HepG2 (cell line): ENCODE measurements around the gene ACP1. TPM values are rescaled to one million over a fixed set of nuclear protein-coding genes. Genes with fewer than 3 reads are reported as not detected.

Experiments used
- ATAC-seq: fragments of 200-7000 bp; cut with Tn5 transposase; 3 replicates; pipeline ENCODE4 v1.9.1; 2020; ENCODE audit warnings: mild to moderate bottlenecking, moderate library complexity
- BruUV-seq: library from RNA; stranded (reverse); fragments of 400-500 nt; replicated peaks from 2 replicates; lab custom pipeline; 2021; lab: Mats Ljungman, UMichigan
- CTCF ChIA-PET: fragments of 300-600 bp; formaldehyde crosslinking; extraction: SDS; loops from one replicate; lab custom pipeline; 2021; ENCODE audit warnings: low total read pairs, inconsistent platforms, low intra/inter-chr PET ratio; lab: Yijun Ruan, JAX
- POLR2A ChIA-PET: fragments of 350-600 bp; sonication (Branson Sonifier 250); formaldehyde crosslinking; loops from one replicate; lab custom pipeline; 2020; ENCODE audit warnings: antibody characterized with exemption, inconsistent platforms; lab: Yijun Ruan, JAX
- DNase-seq: peaks from one replicate; pipeline ENCODE4 v3.0.0-alpha.2; 2015; ENCODE audit warnings: low spot score
- FAIRE-seq: peaks from 3 replicates; lab custom pipeline; 2011; peaks lifted over from hg19 to GRCh38; lab: Jason Lieb, UNC
- H2AFZ ChIP-seq: one replicate; pipeline ENCODE4 v1.6.1; 2011; ENCODE audit warnings: low read length, inconsistent platforms
- H3K27ac ChIP-seq: fragments of 300-600 bp; 3 replicates; pipeline ENCODE4 v1.8.0; 2011; ENCODE audit warnings: mixed run types, mild to moderate bottlenecking, mixed read lengths, low read length, inconsistent platforms; ENCODE audit not compliant: insufficient read depth; ENCODE audit errors: extremely low read length
- H3K27me3 ChIP-seq, 2 experiments: fragments of 200-600 bp in 1 of 2; 2 replicates in 1 of 2; 3 replicates in 1 of 2; pipeline versions ENCODE4 v1.6.0 to v1.8.0; 2011; ENCODE audit warnings: low read length in 2 of 2, mild to moderate bottlenecking in 2 of 2, moderate library complexity in 2 of 2, inconsistent platforms in 1 of 2; ENCODE audit not compliant: insufficient read depth in 2 of 2, control insufficient read depth in 1 of 2
- H3K36me3 ChIP-seq, 2 experiments: fragments of 200-600 bp in 1 of 2; replicated peaks in 1 of 2; 2 replicates in 1 of 2; 3 replicates in 1 of 2; pipeline versions ENCODE4 v1.5.1 to v1.8.0; 2011; ENCODE audit warnings: low read length in 2 of 2, inconsistent platforms in 1 of 2; ENCODE audit not compliant: insufficient read depth in 2 of 2, control insufficient read depth in 1 of 2
- H3K4me1 ChIP-seq: 2 replicates; pipeline ENCODE4 v1.5.1; 2012; ENCODE audit warnings: low read length, inconsistent platforms; ENCODE audit not compliant: insufficient read depth
- H3K4me2 ChIP-seq: 2 replicates; pipeline ENCODE4 v1.6.0; 2011; ENCODE audit warnings: low read depth, low read length, inconsistent platforms
- H3K4me3 ChIP-seq, 3 experiments: fragments of 200-600 bp in 1 of 3; sonication (generic), shearing (Covaris generic) in 1 of 3; replicated peaks in 1 of 3; 2 replicates each; pipeline ENCODE4 v1.5.1; 2011 to 2016; ENCODE audit warnings: low read length in 3 of 3, inconsistent platforms in 2 of 3, low read depth in 2 of 3, mild to moderate bottlenecking in 2 of 3, control low read depth in 1 of 3, mixed read lengths in 1 of 3; ENCODE audit not compliant: insufficient read depth in 1 of 3
- H3K79me2 ChIP-seq: one replicate; pipeline ENCODE4 v1.6.1; 2011; ENCODE audit warnings: low read length, inconsistent platforms; ENCODE audit not compliant: insufficient read depth
- H3K9ac ChIP-seq: 2 replicates; pipeline ENCODE4 v1.6.0; 2011; ENCODE audit warnings: mild to moderate bottlenecking, low read depth, low read length, inconsistent platforms; ENCODE audit not compliant: insufficient read depth
- H3K9me3 ChIP-seq: 2 replicates; pipeline ENCODE4 v1.5.1; 2012; ENCODE audit warnings: mild to moderate bottlenecking, low read length
- H4K20me1 ChIP-seq: 2 replicates; pipeline ENCODE4 v1.6.0; 2011; ENCODE audit warnings: inconsistent platforms, mild to moderate bottlenecking, low read length, moderate library complexity; ENCODE audit not compliant: insufficient read depth
- EZH2 ChIP-seq: conservative IDR thresholded peaks from 2 replicates; pipeline ENCODE4 v1.6.1; 2012; ENCODE audit warnings: mild to moderate bottlenecking, low read depth, low read length, moderate library complexity
- GABPB1 ChIP-seq: IDR thresholded peaks from 2 replicates; pipeline ENCODE4 v1.6.1; 2016; ENCODE audit warnings: mild to moderate bottlenecking, missing genetic modification reagents, moderate library complexity, missing compliant biosample characterization
- MXD4 ChIP-seq: IDR thresholded peaks from 2 replicates; pipeline ENCODE4 v1.6.1; 2016; ENCODE audit warnings: mild to moderate bottlenecking, missing biosample characterization, missing genetic modification reagents
- STAG1 ChIP-seq: sonication (generic); formaldehyde crosslinking; IDR thresholded peaks from 2 replicates; pipeline ENCODE4 v1.4.0; 2020; ENCODE audit warnings: missing genetic modification reagents
- THAP11 ChIP-seq: IDR thresholded peaks from 2 replicates; pipeline ENCODE4 v1.6.1; 2016; ENCODE audit warnings: missing biosample characterization, missing genetic modification reagents
- ZNF20 ChIP-seq: sonication (generic); formaldehyde crosslinking; IDR thresholded peaks from 2 replicates; pipeline ENCODE4 v1.4.0; 2020; ENCODE audit warnings: mild to moderate bottlenecking, moderate library complexity, missing genetic modification reagents
- ZNF343 ChIP-seq: sonication (generic); formaldehyde crosslinking; IDR thresholded peaks from 2 replicates; pipeline ENCODE4 v1.4.0; 2020; ENCODE audit warnings: mild to moderate bottlenecking, missing genetic modification reagents
- ZSCAN25 ChIP-seq: sonication (generic); formaldehyde crosslinking; IDR thresholded peaks from 2 replicates; pipeline ENCODE4 v1.8.0; 2022; ENCODE audit warnings: mild to moderate bottlenecking, missing genetic modification reagents
- WGBS: methylation state at CpG from one replicate; pipeline ENCODE4 v1.1.6; 2017; ENCODE audit warnings: low lambda C conversion rate; 5-methylcytosine and 5-hydroxymethylcytosine counted together
- in situ Hi-C: cut with HindIII; loops from 2 replicates; pipeline ENCODE4 v1.10.0; 2017; ENCODE audit warnings: low pct_unique_long_range_greater_than_20kb; ENCODE audit not compliant: extremely low pct_ligation_motif_present
- intact Hi-C: fragments of 100-400 bp; cut with micrococcal nuclease; formaldehyde crosslinking; loops from one replicate; pipeline ENCODE4 v1.10.0; 2022; ENCODE audit not compliant: unreplicated experiment
- polyA plus RNA-seq, 8 experiments: library from polyadenylated mRNA; depleted of rRNA in 3 of 8; stranded (reverse) in 7 of 8; unstranded in 1 of 8; fragments of >200 nt; fragmentation: Illumina TruSeq in 4 of 8; extraction: Trizol in 4 of 8; gene quantifications; 2 replicates each; pipeline versions ENCODE4 v1.2.1 to v1.2.3, GENCODE V29; 2011 to 2016; ENCODE audit warnings: low read depth in 4 of 8, missing spikeins in 1 of 8, mixed read lengths in 1 of 8; ENCODE audit not compliant: insufficient read depth in 1 of 8
- total RNA-seq, 5 experiments: library from RNA; depleted of rRNA; stranded (reverse); fragments of >200 nt; fragmentation: Illumina TruSeq; extraction: Trizol; gene quantifications; 2 replicates each; pipeline ENCODE4 v1.2.3, GENCODE V29; 2016; ENCODE audit warnings: low read depth in 1 of 5
- TF ChIP-seq, protein P1 (sequence below): sonication (generic); formaldehyde crosslinking; IDR thresholded peaks from 2 replicates; pipeline ENCODE4 v1.5.1; 2020; ENCODE audit warnings: mild to moderate bottlenecking, missing genetic modification reagents
- TF ChIP-seq, protein P2 (sequence below): sonication (generic); formaldehyde crosslinking; IDR thresholded peaks from 2 replicates; pipeline ENCODE4 v1.8.0; 2022; ENCODE audit warnings: mild to moderate bottlenecking, missing genetic modification reagents, borderline replicate concordance
- TF ChIP-seq, protein P3 (sequence below): IDR thresholded peaks from 2 replicates; pipeline ENCODE4 v1.6.1; 2018; ENCODE audit warnings: missing genetic modification reagents
- TF ChIP-seq, protein P4 (sequence below): sonication (generic); IDR thresholded peaks from 2 replicates; pipeline ENCODE4 v1.6.1; 2016; ENCODE audit warnings: low read depth, borderline replicate concordance

The ACP1 gene
- total and polyA plus RNA-seq, 2 of the 13 experiments (the other 11 are each of a cell fraction or from before 2014, with no cell fraction given) = 246 to 348 TPM

DNA sequence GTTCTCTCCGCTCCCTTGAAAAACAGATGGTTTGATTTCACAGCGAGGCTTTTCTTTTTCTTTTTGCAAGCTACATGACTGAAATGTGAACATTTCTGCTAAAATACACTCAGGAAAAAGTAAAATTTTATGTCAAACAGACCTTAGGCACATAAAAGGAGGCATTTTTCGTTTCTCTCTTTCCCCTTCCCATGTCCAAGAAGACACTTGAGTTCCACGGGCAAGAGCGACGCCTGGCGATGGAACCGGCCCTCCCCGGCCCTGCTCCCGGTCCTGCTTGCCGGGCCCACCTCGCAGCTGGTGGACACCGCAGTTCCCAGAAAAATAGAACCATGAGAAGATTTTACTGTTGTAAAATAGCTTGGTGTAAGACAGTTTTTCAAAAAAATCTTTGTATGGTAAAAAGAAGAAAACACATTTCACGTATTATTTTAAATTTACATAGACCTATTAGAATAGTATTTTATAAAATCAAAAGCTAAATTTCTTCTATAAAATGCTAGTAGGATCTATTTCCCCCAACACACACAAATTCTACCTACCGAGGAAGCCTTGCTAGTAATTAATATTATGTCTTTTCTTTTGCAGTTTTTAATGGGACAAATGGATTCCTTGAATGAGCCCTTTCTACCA is 25.5 kb downstream of the ACP1 start:
- no peaks in the 10 kb centered on the region for H4K20me1 ChIP-seq
- peak overlapping the region; percentile 94 for H3K4me2 ChIP-seq
- H2AFZ ChIP-seq = peak overlapping the region; percentile 75
- peaks cover 16% of the 10 kb centered on the region for H3K4me1 ChIP-seq
- intact Hi-C loops = loop anchor here (1.0 to 2.0 kb wide), 4 partner anchors 44 to 347 kb away; no protein-coding TSS in a partner anchor
- in situ Hi-C loops = loop anchor here (5.0 kb wide), 1 partner anchor 347 kb away; no protein-coding TSS in a partner anchor
- no peak overlapping the region for H3K27ac ChIP-seq
- peaks cover 3 to 19% of the 10 kb centered on the region in 2 experiments for H3K27me3 ChIP-seq
- FAIRE-seq = peak; percentile 81
- peak; percentile 76 for DNase-seq
- H3K79me2 ChIP-seq = no peaks in the 10 kb centered on the region
- no peaks in the 10 kb centered on the region for H3K36me3 ChIP-seq
- 2% methylated on average over 15 of the region's 15 CpGs for WGBS
- peak overlapping the region; percentile 55 to 82 (median 65) for H3K4me3 ChIP-seq
- ATAC-seq = peak; percentile 83
- no TSS peak for BruUV-seq
- POLR2A ChIA-PET = interaction anchor here (1.5 to 2.1 kb wide), 2 partner anchors 114 to 118 kb away, joined by 4 to 18 read pairs; no protein-coding TSS in a partner anchor
- CTCF ChIA-PET = interaction anchor here (1.0 to 3.9 kb wide), 8 partner anchors 16 to 347 kb away, joined by 3 to 96 read pairs (median 5); no protein-coding TSS in a partner anchor
- no peaks in the 10 kb centered on the region for H3K9me3 ChIP-seq
- peak overlapping the region; percentile 49; the same call in 1 of the 2 replicates for H3K9ac ChIP-seq
- TF ChIP-seq, protein P1, sequence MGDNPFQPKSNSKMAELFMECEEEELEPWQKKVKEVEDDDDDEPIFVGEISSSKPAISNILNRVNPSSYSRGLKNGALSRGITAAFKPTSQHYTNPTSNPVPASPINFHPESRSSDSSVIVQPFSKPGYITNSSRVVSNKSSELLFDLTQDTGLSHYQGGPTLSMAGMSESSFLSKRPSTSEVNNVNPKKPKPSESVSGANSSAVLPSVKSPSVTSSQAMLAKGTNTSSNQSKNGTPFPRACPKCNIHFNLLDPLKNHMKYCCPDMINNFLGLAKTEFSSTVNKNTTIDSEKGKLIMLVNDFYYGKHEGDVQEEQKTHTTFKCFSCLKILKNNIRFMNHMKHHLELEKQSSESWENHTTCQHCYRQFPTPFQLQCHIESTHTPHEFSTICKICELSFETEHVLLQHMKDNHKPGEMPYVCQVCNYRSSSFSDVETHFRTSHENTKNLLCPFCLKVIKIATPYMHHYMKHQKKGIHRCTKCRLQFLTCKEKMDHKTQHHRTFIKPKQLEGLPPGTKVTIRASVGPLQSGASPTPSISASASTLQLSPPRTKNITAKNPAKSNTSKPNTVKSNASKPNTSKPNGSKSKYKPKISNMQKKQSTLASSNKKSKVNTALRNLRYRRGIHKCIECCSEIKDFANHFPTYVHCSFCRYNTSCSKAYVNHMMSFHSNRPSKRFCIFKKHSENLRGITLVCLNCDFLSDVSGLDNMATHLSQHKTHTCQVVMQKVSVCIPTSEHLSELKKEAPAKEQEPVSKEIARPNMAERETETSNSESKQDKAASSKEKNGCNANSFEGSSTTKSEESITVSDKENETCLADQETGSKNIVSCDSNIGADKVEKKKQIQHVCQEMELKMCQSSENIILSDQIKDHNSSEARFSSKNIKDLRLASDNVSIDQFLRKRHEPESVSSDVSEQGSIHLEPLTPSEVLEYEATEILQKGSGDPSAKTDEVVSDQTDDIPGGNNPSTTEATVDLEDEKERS (CRISPR knock-in tag) = 0 out of 2 replicates have a peak, but pooled peaks have one; percentile 5
- 0 out of 2 replicates have a peak, but pooled peaks have one; percentile 45 for TF ChIP-seq EZH2
- peak; percentile 29; the same call in 1 of the 2 replicates for TF ChIP-seq GABPB1 (CRISPR knock-in tag)
- TF ChIP-seq ZSCAN25 (CRISPR knock-in tag) = no peak
- TF ChIP-seq ZNF343 (CRISPR knock-in tag) = no peak
- peak; percentile 43; the same call in 1 of the 2 replicates for TF ChIP-seq MXD4 (CRISPR knock-in tag)
- TF ChIP-seq, protein P2, sequence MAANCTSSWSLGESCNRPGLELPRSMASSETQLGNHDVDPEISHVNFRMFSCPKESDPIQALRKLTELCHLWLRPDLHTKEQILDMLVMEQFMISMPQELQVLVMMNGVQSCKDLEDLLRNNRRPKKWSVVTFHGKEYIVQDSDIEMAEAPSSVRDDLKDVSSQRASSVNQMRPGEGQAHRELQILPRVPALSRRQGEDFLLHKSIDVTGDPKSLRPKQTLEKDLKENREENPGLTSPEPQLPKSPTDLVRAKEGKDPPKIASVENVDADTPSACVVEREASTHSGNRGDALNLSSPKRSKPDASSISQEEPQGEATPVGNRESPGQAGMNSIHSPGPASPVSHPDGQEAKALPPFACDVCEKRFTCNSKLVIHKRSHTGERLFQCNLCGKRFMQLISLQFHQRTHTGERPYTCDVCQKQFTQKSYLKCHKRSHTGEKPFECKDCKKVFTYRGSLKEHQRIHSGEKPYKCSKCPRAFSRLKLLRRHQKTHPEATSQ (CRISPR knock-in tag) = 0 out of 2 replicates have a peak, but pooled peaks have one; percentile 42
- peak; percentile 100 for TF ChIP-seq STAG1 (CRISPR knock-in tag)
- no peak for TF ChIP-seq ZNF20 (CRISPR knock-in tag)
- TF ChIP-seq THAP11 = 0 out of 2 replicates have a peak, but pooled peaks have one; percentile 12
- TF ChIP-seq, protein P3, sequence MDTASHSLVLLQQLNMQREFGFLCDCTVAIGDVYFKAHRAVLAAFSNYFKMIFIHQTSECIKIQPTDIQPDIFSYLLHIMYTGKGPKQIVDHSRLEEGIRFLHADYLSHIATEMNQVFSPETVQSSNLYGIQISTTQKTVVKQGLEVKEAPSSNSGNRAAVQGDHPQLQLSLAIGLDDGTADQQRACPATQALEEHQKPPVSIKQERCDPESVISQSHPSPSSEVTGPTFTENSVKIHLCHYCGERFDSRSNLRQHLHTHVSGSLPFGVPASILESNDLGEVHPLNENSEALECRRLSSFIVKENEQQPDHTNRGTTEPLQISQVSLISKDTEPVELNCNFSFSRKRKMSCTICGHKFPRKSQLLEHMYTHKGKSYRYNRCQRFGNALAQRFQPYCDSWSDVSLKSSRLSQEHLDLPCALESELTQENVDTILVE (CRISPR knock-in tag) = 0 out of 2 replicates have a peak, but pooled peaks have one; percentile 16
- TF ChIP-seq, protein P4, sequence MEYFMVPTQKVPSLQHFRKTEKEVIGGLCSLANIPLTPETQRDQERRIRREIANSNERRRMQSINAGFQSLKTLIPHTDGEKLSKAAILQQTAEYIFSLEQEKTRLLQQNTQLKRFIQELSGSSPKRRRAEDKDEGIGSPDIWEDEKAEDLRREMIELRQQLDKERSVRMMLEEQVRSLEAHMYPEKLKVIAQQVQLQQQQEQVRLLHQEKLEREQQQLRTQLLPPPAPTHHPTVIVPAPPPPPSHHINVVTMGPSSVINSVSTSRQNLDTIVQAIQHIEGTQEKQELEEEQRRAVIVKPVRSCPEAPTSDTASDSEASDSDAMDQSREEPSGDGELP = peak; percentile 36; the same call in 1 of the 2 replicates
